ENCODE data around the gene CACNA2D3.
"Not testable (repeated sequence)": the region's sequence is repeated elsewhere in the genome, so short reads cannot be mapped to it uniquely, and the experiment has no call there.

The CACNA2D3 gene

GRCh38 chr3:54621184-54621583 lies 498.8 kb downstream of the CACNA2D3 start:
- Histone ChIP-seq H3K36me3 (no peaks in the 10 kb centered on the region), H3K9me3 (ENCODE audit: severe bottlenecking) (peaks cover 2% of the 10 kb centered on the region), H3K27me3 (ENCODE audit: insufficient read depth, low read depth, severe bottlenecking) (no peaks in the 10 kb centered on the region), H3K4me3 (ENCODE audit: low read depth, low read length) (no peak overlapping the region), H3K27ac (peak overlapping the region; percentile 60)
- DNase-seq = peak; percentile 88
- no peak for TF ChIP-seq CTCF (IDR thresholded peaks at IDR 0.05; ENCODE audit: low read depth, low read length)

- no peaks in the 10 kb centered on the region for H3K36me3 ChIP-seq
- no peak for TF ChIP-seq CTCF (IDR thresholded peaks at IDR 0.05; ENCODE audit: low read depth, low read length)
- no peak overlapping the region for H3K4me3 ChIP-seq (ENCODE audit: low read depth, low read length)
Measured at GRCh38 chr3:54622678-54623077, 500.3 kb downstream of the CACNA2D3 start.

GRCh38 chr3:54625805-54626787 lies 503.7 kb downstream of the CACNA2D3 start:
- no peak for TF ChIP-seq CTCF (IDR thresholded peaks at IDR 0.05; ENCODE audit: low read depth, low read length)
- Histone ChIP-seq H3K9me3 (ENCODE audit: severe bottlenecking) (peaks cover 2% of the 10 kb centered on the region), H3K36me3 (no peaks in the 10 kb centered on the region), H3K4me3 (ENCODE audit: low read depth, low read length) (no peak overlapping the region), H3K27me3 (ENCODE audit: insufficient read depth, low read depth, severe bottlenecking) (no peaks in the 10 kb centered on the region), H3K27ac (no peak overlapping the region)
- DNase-seq = no peak

More at GRCh38 chr3:54622678-54623077, 500.3 kb downstream of the CACNA2D3 start:
- H3K27ac ChIP-seq = no peak overlapping the region
- no peak for DNase-seq
- peaks cover 2% of the 10 kb centered on the region for H3K9me3 ChIP-seq (ENCODE audit: severe bottlenecking)
- H3K27me3 ChIP-seq (ENCODE audit: insufficient read depth, low read depth, severe bottlenecking) = no peaks in the 10 kb centered on the region

GRCh38 chr3:54628888-54629441 lies 506.6 kb downstream of the CACNA2D3 start:
- H3K9me3 ChIP-seq (ENCODE audit: severe bottlenecking) = peaks cover 2% of the 10 kb centered on the region
- H3K27ac ChIP-seq = no peak overlapping the region
- TF ChIP-seq CTCF (IDR thresholded peaks at IDR 0.05; ENCODE audit: low read depth, low read length) = no peak
- DNase-seq = no peak
- no peak overlapping the region for H3K4me3 ChIP-seq (ENCODE audit: low read depth, low read length)
- H3K27me3 ChIP-seq (ENCODE audit: insufficient read depth, low read depth, severe bottlenecking) = no peaks in the 10 kb centered on the region
- no peaks in the 10 kb centered on the region for H3K36me3 ChIP-seq

GRCh38 chr3:54630101-54630623 lies 507.8 kb downstream of the CACNA2D3 start:
- Histone ChIP-seq H3K27ac (no peak overlapping the region), H3K4me3 (ENCODE audit: low read depth, low read length) (no peak overlapping the region), H3K27me3 (ENCODE audit: insufficient read depth, low read depth, severe bottlenecking) (no peaks in the 10 kb centered on the region), H3K36me3 (no peaks in the 10 kb centered on the region), H3K9me3 (ENCODE audit: severe bottlenecking) (peaks cover 1% of the 10 kb centered on the region)
- TF ChIP-seq CTCF (IDR thresholded peaks at IDR 0.05; ENCODE audit: low read depth, low read length) = no peak
- no peak for DNase-seq

GRCh38 chr3:54631001-54631400 lies 508.6 kb downstream of the CACNA2D3 start:
- not testable (repeated sequence) for H3K27me3 ChIP-seq (ENCODE audit: insufficient read depth, low read depth, severe bottlenecking); DNase-seq; H3K9me3 ChIP-seq (ENCODE audit: severe bottlenecking); H3K4me3 ChIP-seq (ENCODE audit: low read depth, low read length); H3K36me3 ChIP-seq; H3K27ac ChIP-seq

All from WERI-Rb-1 (cell line).